GM21515 (cell line): Measurements from ENCODE around the gene SLC38A4.
"Not testable (repeated sequence)": the region's sequence is repeated elsewhere in the genome, so short reads cannot be mapped to it uniquely, and the experiment has no call there.

ENCODE experiments used
- ATAC-seq: cut with Tn5 transposase; IDR thresholded peaks from one replicate; pipeline ENCODE4 v1.9.1; 2021; ENCODE audit not compliant: unreplicated experiment

SLC38A4 gene

GRCh38 chr12:46825591-46826414 is at the start of gene SLC38A4:
TSS of gene SLC38A4 (minus strand) at chr12:46825997. CDS start at chr12:46793071, 32,926 bp downstream.
- no peak for ATAC-seq

GRCh38 chr12:46875095-46875494 is 49.3 kb upstream of the SLC38A4 start:
- ATAC-seq: no peak

GRCh38 chr12:46874642-46875041 is 48.8 kb upstream of the SLC38A4 start:
- ATAC-seq: no peak

- no peak for ATAC-seq
Measured at GRCh38 chr12:46872135-46872534, 46.3 kb upstream of the SLC38A4 start.

GRCh38 chr12:46865311-46865710 is 39.5 kb upstream of the SLC38A4 start:
- no peak for ATAC-seq

- no peak for ATAC-seq
Measured at GRCh38 chr12:46858368-46858767, 32.6 kb upstream of the SLC38A4 start.

GRCh38 chr12:46857486-46857885 is 31.7 kb upstream of the SLC38A4 start:
- no peak for ATAC-seq

- ATAC-seq: no peak
Measured at GRCh38 chr12:46855760-46856159, 30.0 kb upstream of the SLC38A4 start.

GRCh38 chr12:46854188-46854587 is 28.4 kb upstream of the SLC38A4 start:
- ATAC-seq: not testable (repeated sequence)

GRCh38 chr12:46848792-46849191 is 23.0 kb upstream of the SLC38A4 start:
- ATAC-seq: not testable (repeated sequence)

- no peak for ATAC-seq
Measured at GRCh38 chr12:46847001-46847400, 21.2 kb upstream of the SLC38A4 start.

GRCh38 chr12:46843811-46844210 is 18.0 kb upstream of the SLC38A4 start:
- no peak for ATAC-seq

- ATAC-seq: no peak
Measured at GRCh38 chr12:46841891-46842290, 16.1 kb upstream of the SLC38A4 start.

GRCh38 chr12:46839964-46840363 is 14.2 kb upstream of the SLC38A4 start:
- no peak for ATAC-seq

- no peak for ATAC-seq
Measured at GRCh38 chr12:46839232-46839631, 13.4 kb upstream of the SLC38A4 start.

GRCh38 chr12:46835785-46836184 is 10.0 kb upstream of the SLC38A4 start:
- ATAC-seq: no peak

- ATAC-seq: no peak
Measured at GRCh38 chr12:46832130-46832704, 6.4 kb upstream of the SLC38A4 start.

- ATAC-seq: no peak
Measured at GRCh38 chr12:46831335-46832129, 5.7 kb upstream of the SLC38A4 start.

- ATAC-seq: no peak
Measured at GRCh38 chr12:46830731-46831334, 5.0 kb upstream of the SLC38A4 start.

GRCh38 chr12:46824709-46825108 is 1.1 kb downstream of the SLC38A4 start:
- ATAC-seq: no peak

- ATAC-seq: no peak
Measured at GRCh38 chr12:46818642-46819041, 7.2 kb downstream of the SLC38A4 start.
